Body of pancreas (tissue), 4 donors: ENCODE data around the gene INAFM1.

ENCODE experiments used
- POLR2A ChIP-seq, 3 donors: fragments of 450-650 bp; IDR thresholded peaks; one replicate each; pipeline ENCODE4 v1.6.1; 2016; ENCODE audit warnings: antibody characterized with exemption in 3 of 3, mild to moderate bottlenecking in 2 of 3
- TF ChIP-seq, protein P1 (sequence below), 7 experiments: fragments of 450-650 bp in 4 of 7; fragments of 200-600 bp in 3 of 7; sonication (generic) in 3 of 7; IDR thresholded peaks; one replicate each; pipeline ENCODE4 v1.5.1; 2016 to 2019; ENCODE audit warnings: antibody characterized with exemption in 7 of 7

DNA sequence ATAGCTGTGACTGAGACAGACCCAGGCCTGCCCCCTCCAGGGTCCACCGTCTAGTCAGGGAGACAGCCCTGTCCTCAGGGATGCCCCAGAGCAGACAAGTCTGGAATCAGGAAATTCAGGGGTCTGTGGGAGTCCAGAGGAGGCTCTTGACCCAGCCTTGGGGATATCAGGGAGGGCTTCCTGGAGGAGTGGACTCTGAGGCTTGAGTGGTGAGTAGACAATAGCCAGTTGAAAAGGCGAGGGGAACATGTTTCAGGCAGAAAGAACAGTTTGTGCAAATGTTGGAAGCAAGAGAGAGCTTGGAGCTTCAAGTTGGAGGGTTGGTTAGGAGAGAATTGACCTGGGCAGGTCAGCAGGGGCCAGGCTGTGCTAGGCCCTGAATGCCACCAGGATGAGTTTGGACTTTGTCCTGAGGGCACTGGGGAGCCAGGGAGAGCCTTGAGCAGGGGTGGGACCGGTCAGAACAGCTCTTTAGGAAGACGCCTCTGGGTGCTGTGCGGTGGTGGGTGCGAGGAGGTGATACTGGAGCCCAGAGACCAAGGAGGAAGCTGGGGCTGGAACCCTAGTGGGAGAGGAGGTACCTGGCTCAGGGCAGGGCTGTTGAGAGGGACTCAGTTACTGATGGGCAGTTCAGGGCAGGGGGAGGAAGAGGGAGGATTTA is 15.7 kb upstream of the INAFM1 start:
- TF ChIP-seq, protein P1, sequence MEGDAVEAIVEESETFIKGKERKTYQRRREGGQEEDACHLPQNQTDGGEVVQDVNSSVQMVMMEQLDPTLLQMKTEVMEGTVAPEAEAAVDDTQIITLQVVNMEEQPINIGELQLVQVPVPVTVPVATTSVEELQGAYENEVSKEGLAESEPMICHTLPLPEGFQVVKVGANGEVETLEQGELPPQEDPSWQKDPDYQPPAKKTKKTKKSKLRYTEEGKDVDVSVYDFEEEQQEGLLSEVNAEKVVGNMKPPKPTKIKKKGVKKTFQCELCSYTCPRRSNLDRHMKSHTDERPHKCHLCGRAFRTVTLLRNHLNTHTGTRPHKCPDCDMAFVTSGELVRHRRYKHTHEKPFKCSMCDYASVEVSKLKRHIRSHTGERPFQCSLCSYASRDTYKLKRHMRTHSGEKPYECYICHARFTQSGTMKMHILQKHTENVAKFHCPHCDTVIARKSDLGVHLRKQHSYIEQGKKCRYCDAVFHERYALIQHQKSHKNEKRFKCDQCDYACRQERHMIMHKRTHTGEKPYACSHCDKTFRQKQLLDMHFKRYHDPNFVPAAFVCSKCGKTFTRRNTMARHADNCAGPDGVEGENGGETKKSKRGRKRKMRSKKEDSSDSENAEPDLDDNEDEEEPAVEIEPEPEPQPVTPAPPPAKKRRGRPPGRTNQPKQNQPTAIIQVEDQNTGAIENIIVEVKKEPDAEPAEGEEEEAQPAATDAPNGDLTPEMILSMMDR (IDR thresholded peaks at IDR 0.05): no peak
- TF ChIP-seq POLR2A (IDR thresholded peaks at IDR 0.05): no peak
